ENCODE results near the gene PBRM1.

Gene PBRM1

GRCh38 chr3:52524752-52525679 lies 160.7 kb downstream of the PBRM1 start:
- no peak for DNase-seq (ENCODE audit: low spot score)

GRCh38 chr3:52524258-52524751 lies 161.4 kb downstream of the PBRM1 start:
- no peak for DNase-seq (ENCODE audit: low spot score)

- no peak for DNase-seq (ENCODE audit: low spot score)
Measured at GRCh38 chr3:52523386-52524257, 162.1 kb downstream of the PBRM1 start.

GRCh38 chr3:52522651-52523251 lies 163.0 kb downstream of the PBRM1 start:
- DNase-seq (ENCODE audit: low spot score): no peak

GRCh38 chr3:52521881-52522650 lies 163.6 kb downstream of the PBRM1 start:
- no peak for DNase-seq (ENCODE audit: low spot score)

GRCh38 chr3:52521488-52521824 lies 164.3 kb downstream of the PBRM1 start:
- DNase-seq (ENCODE audit: low spot score): no peak

GRCh38 chr3:52520716-52521487 lies 164.8 kb downstream of the PBRM1 start:
- no peak for DNase-seq (ENCODE audit: low spot score)

- DNase-seq (ENCODE audit: low spot score): no peak
Measured at GRCh38 chr3:52520141-52520667, 165.5 kb downstream of the PBRM1 start.

GRCh38 chr3:52519445-52520140 lies 166.1 kb downstream of the PBRM1 start:
- no peak for DNase-seq (ENCODE audit: low spot score)

GRCh38 chr3:52518723-52519444 lies 166.8 kb downstream of the PBRM1 start:
- DNase-seq (ENCODE audit: low spot score): no peak

- no peak for DNase-seq (ENCODE audit: low spot score)
Measured at GRCh38 chr3:52517796-52518722, 167.7 kb downstream of the PBRM1 start.

GRCh38 chr3:52516509-52517195 lies 169.1 kb downstream of the PBRM1 start:
- DNase-seq (ENCODE audit: low spot score): no peak

GRCh38 chr3:52515192-52515591 lies 170.5 kb downstream of the PBRM1 start:
- DNase-seq (ENCODE audit: low spot score): no peak

GRCh38 chr3:52514576-52514975 lies 171.1 kb downstream of the PBRM1 start:
- DNase-seq (ENCODE audit: low spot score): no peak

- DNase-seq (ENCODE audit: low spot score): no peak
Measured at GRCh38 chr3:52513281-52513680, 172.4 kb downstream of the PBRM1 start.

GRCh38 chr3:52512727-52513126 lies 173.0 kb downstream of the PBRM1 start:
- no peak for DNase-seq (ENCODE audit: low spot score)

GRCh38 chr3:52512105-52512504 lies 173.6 kb downstream of the PBRM1 start:
- DNase-seq (ENCODE audit: low spot score): no peak

GRCh38 chr3:52511509-52511908 lies 174.2 kb downstream of the PBRM1 start:
- DNase-seq (ENCODE audit: low spot score): no peak
